ENCODE results near the gene QSOX1.

Gene QSOX1

GRCh38 chr1:180241716-180242544 lies 87.3 kb downstream of the QSOX1 start:
- no peak for TF ChIP-seq CTCF (IDR thresholded peaks at IDR 0.05; ENCODE audit: control insufficient read depth, insufficient read depth, low read depth, low read length, missing control alignments)
- H3K4me3 ChIP-seq (ENCODE audit: control insufficient read depth, low read depth, low read length) = no peak overlapping the region
- no peak for DNase-seq (ENCODE audit: low read depth)

- DNase-seq (ENCODE audit: low read depth) = no peak
- no peak overlapping the region for H3K4me3 ChIP-seq (ENCODE audit: control insufficient read depth, low read depth, low read length)
- TF ChIP-seq CTCF (IDR thresholded peaks at IDR 0.05; ENCODE audit: control insufficient read depth, insufficient read depth, low read depth, low read length, missing control alignments) = no peak
Observed at GRCh38 chr1:180243517-180244221, 89.0 kb downstream of the QSOX1 start.

- TF ChIP-seq CTCF (IDR thresholded peaks at IDR 0.05; ENCODE audit: control insufficient read depth, insufficient read depth, low read depth, low read length, missing control alignments) = no peak
- no peak for DNase-seq (ENCODE audit: low read depth)
- no peak overlapping the region for H3K4me3 ChIP-seq (ENCODE audit: control insufficient read depth, low read depth, low read length)
Observed at GRCh38 chr1:180244840-180245239, 90.2 kb downstream of the QSOX1 start.

GRCh38 chr1:180246579-180246978 lies 91.9 kb downstream of the QSOX1 start:
- TF ChIP-seq CTCF (IDR thresholded peaks at IDR 0.05; ENCODE audit: control insufficient read depth, insufficient read depth, low read depth, low read length, missing control alignments) = no peak
- no peak overlapping the region for H3K4me3 ChIP-seq (ENCODE audit: control insufficient read depth, low read depth, low read length)
- no peak for DNase-seq (ENCODE audit: low read depth)

- no peak for TF ChIP-seq CTCF (IDR thresholded peaks at IDR 0.05; ENCODE audit: control insufficient read depth, insufficient read depth, low read depth, low read length, missing control alignments)
- no peak overlapping the region for H3K4me3 ChIP-seq (ENCODE audit: control insufficient read depth, low read depth, low read length)
- no peak for DNase-seq (ENCODE audit: low read depth)
Observed at GRCh38 chr1:180247061-180247460, 92.4 kb downstream of the QSOX1 start.

GRCh38 chr1:180247580-180247979 lies 92.9 kb downstream of the QSOX1 start:
- no peak for TF ChIP-seq CTCF (IDR thresholded peaks at IDR 0.05; ENCODE audit: control insufficient read depth, insufficient read depth, low read depth, low read length, missing control alignments)

More at GRCh38 chr1:180247580-180247979, 92.9 kb downstream of the QSOX1 start:
- no peak overlapping the region for H3K4me3 ChIP-seq (ENCODE audit: control insufficient read depth, low read depth, low read length)
- DNase-seq (ENCODE audit: low read depth) = no peak

All from AG09309 (cell line).